ENCODE data around the gene BCAS3. TPM values are rescaled to one million over a fixed set of nuclear protein-coding genes. Genes with fewer than 3 reads are reported as not detected.
"Not testable (repeated sequence)": the region's sequence is repeated elsewhere in the genome, so short reads cannot be mapped to it uniquely, and the experiment has no call there.

Gene BCAS3
- total RNA-seq, 1 donor from 2014 or later: 35.7 TPM

DNA sequence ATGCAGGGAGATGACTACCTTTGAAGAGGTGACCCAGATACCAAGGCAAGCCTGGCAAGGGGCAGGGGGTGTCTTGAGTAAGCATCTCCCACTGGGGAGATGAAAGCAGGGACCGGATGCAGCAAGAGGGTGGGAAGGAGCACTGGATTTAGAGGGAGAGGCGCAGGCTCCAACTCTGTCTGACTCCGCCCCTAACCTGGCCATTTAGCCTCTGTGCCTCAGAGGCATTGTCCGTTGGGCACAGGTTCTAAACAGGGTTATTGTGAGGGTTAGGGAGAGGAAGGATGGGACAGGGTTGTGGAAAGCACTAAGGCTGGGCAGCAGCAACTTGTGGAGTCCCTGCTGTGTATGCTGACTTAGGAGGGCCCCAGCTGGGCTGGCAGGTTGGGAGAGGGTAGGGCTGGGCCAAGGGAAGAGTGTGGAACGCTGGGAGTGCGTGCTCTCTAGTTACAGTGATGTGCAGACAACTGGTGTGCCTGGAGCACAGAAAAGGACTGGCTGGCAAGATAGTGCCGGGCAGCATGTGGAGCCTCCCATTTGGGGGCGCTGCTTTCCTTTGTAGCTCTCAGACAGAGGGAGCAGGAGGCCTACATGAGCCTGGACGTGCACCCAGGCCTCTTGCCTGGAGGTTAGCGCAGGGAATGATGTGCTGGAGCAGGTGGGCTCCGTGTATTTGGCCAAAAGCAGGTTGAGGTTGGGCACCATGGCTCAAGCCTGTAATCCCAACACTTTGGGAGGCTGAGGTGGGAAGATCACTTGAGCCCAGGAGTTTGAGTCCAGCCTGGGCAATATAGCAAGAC is 748.2 kb downstream of the BCAS3 start:
- no peaks in the 10 kb centered on the region for H3K9me3 Mint-ChIP-seq (ENCODE audit: unreplicated experiment)
- peaks cover 23% of the 10 kb centered on the region for H3K27me3 Mint-ChIP-seq (ENCODE audit: unreplicated experiment)
- DNase-seq (ENCODE audit: extremely low spot score, unreplicated experiment): peak; percentile 74
- no peaks in the 10 kb centered on the region for H3K36me3 Mint-ChIP-seq (ENCODE audit: unreplicated experiment)
- peaks cover 3% of the 10 kb centered on the region for H3K4me1 Mint-ChIP-seq (ENCODE audit: unreplicated experiment)
- no peak for TF ChIP-seq CTCF (IDR thresholded peaks at IDR 0.05)
- no peak overlapping the region for H3K4me3 Mint-ChIP-seq (ENCODE audit: unreplicated experiment)
- no peak overlapping the region for H3K27ac Mint-ChIP-seq (ENCODE audit: unreplicated experiment)

DNA sequence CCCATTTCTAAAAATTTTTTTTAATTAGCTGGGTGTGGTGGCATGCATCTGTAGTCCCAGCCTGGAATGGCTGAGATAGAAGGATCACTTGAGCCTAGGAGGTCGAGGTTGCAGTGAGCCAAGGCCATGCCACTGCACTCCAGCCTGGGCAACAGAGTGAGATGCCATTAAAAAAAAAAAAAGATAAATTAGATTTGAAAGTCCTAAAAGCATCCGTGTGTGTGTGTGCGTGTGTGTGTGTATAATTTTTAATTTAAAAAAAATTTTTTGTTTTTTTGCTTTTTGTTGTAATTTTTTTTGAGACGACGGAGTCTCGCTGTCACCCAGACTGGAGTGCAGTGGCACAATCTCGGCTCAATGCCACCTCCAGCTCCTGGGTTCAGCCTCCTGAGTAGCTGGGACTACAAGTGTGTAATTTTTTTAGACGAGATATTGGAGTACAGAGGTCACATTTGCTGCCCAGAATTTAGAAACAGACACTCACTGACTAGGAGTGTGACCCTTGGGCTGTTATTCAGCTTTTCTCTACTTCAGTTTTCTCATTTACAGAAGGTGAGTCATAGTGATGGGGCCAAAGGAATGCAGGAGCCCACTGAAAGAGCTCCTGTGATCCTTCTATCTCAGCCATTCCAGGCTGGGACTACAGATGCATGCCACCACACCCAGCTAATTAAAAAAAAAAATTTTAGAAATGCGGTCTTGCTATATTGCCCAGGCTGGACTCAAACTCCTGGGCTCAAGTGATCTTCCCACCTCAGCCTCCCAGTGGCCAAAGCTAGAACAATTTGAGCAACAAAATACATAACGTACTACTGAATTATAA is 749.0 kb downstream of the BCAS3 start:
- peak; percentile 19 for DNase-seq (ENCODE audit: extremely low spot score, unreplicated experiment)
- no peak for TF ChIP-seq CTCF (IDR thresholded peaks at IDR 0.05)
- Mint-ChIP-seq H3K27ac (ENCODE audit: unreplicated experiment) (no peak overlapping the region), H3K4me3 (ENCODE audit: unreplicated experiment) (no peak overlapping the region), H3K36me3 (ENCODE audit: unreplicated experiment) (no peaks in the 10 kb centered on the region), H3K4me1 (ENCODE audit: unreplicated experiment) (peaks cover 6% of the 10 kb centered on the region), H3K9me3 (ENCODE audit: unreplicated experiment) (no peaks in the 10 kb centered on the region), H3K27me3 (ENCODE audit: unreplicated experiment) (peaks cover 15% of the 10 kb centered on the region)

GRCh38 chr17:61427567-61427966 is 749.9 kb downstream of the BCAS3 start:
- Mint-ChIP-seq H3K4me3 (ENCODE audit: unreplicated experiment) (no peak overlapping the region), H3K9me3 (ENCODE audit: unreplicated experiment) (no peaks in the 10 kb centered on the region), H3K4me1 (ENCODE audit: unreplicated experiment) (peaks cover 10% of the 10 kb centered on the region), H3K27ac (ENCODE audit: unreplicated experiment) (no peak overlapping the region), H3K36me3 (ENCODE audit: unreplicated experiment) (no peaks in the 10 kb centered on the region), H3K27me3 (ENCODE audit: unreplicated experiment) (peaks cover 7% of the 10 kb centered on the region)
- TF ChIP-seq CTCF (IDR thresholded peaks at IDR 0.05): no peak
- peak; percentile 6 for DNase-seq (ENCODE audit: extremely low spot score, unreplicated experiment)

DNA sequence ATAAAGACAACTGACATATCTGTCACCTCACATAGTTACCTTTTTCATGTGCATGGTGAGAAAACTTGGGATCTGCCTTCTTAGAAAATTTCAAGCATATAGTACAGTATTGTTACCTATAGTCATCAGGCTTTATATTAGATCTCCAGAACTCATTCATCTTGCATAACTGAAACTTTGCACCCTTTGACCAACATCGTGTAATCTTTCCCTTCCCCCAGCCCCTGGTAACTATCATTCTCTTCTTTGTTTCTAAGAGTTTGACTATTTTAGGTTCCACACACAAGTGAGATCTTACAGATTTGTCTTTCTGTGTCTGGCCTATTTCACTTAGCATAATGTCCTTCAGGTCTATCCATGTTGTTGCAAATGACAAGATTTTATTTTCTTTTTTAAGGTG is 751.6 kb downstream of the BCAS3 start:
- Mint-ChIP-seq H3K36me3 (ENCODE audit: unreplicated experiment) (no peaks in the 10 kb centered on the region), H3K4me3 (ENCODE audit: unreplicated experiment) (no peak overlapping the region), H3K27me3 (ENCODE audit: unreplicated experiment) (peaks cover 2% of the 10 kb centered on the region), H3K27ac (ENCODE audit: unreplicated experiment) (no peak overlapping the region), H3K9me3 (ENCODE audit: unreplicated experiment) (peaks cover 2% of the 10 kb centered on the region), H3K4me1 (ENCODE audit: unreplicated experiment) (peaks cover 10% of the 10 kb centered on the region)
- no peak for TF ChIP-seq CTCF (IDR thresholded peaks at IDR 0.05)
- DNase-seq (ENCODE audit: extremely low spot score, unreplicated experiment): no peak

DNA sequence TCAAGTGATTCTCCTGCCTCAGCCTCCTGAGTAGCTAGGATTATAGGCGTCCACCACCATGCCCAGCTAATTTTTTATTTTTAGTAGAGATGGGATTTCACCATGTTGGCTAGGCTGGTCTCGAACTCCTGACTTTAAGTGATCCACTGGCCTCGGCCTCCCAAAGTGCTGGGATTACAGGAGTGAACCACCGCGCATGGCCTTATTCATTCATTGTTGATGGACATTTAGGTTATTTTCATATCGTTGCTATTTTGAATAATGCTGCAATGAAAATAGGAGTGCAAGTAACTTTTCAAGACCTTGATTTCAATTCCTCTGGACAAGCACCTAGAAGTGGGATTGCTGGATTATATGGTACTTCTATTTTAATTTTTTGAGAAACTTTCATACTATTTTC is 752.2 kb downstream of the BCAS3 start:
- not testable (repeated sequence) for H3K4me1 Mint-ChIP-seq (ENCODE audit: unreplicated experiment); H3K4me3 Mint-ChIP-seq (ENCODE audit: unreplicated experiment)

More for the DNA sequence above, 752.2 kb downstream of the BCAS3 start:
- not testable (repeated sequence) for DNase-seq (ENCODE audit: extremely low spot score, unreplicated experiment); H3K27me3 Mint-ChIP-seq (ENCODE audit: unreplicated experiment); H3K36me3 Mint-ChIP-seq (ENCODE audit: unreplicated experiment); H3K27ac Mint-ChIP-seq (ENCODE audit: unreplicated experiment); H3K9me3 Mint-ChIP-seq (ENCODE audit: unreplicated experiment)
